HG02840 (cell line): ENCODE measurements around the gene NEDD4.
"Not testable (repeated sequence)": the region's sequence is repeated elsewhere in the genome, so short reads cannot be mapped to it uniquely, and the experiment has no call there.

Source experiments
- ATAC-seq: cut with Tn5 transposase; IDR thresholded peaks from one replicate; pipeline ENCODE4 v1.9.1; 2021; ENCODE audit warnings: mild to moderate bottlenecking, moderate library complexity, moderate number of reproducible peaks; ENCODE audit not compliant: unreplicated experiment, low FRiP score

NEDD4 gene

DNA sequence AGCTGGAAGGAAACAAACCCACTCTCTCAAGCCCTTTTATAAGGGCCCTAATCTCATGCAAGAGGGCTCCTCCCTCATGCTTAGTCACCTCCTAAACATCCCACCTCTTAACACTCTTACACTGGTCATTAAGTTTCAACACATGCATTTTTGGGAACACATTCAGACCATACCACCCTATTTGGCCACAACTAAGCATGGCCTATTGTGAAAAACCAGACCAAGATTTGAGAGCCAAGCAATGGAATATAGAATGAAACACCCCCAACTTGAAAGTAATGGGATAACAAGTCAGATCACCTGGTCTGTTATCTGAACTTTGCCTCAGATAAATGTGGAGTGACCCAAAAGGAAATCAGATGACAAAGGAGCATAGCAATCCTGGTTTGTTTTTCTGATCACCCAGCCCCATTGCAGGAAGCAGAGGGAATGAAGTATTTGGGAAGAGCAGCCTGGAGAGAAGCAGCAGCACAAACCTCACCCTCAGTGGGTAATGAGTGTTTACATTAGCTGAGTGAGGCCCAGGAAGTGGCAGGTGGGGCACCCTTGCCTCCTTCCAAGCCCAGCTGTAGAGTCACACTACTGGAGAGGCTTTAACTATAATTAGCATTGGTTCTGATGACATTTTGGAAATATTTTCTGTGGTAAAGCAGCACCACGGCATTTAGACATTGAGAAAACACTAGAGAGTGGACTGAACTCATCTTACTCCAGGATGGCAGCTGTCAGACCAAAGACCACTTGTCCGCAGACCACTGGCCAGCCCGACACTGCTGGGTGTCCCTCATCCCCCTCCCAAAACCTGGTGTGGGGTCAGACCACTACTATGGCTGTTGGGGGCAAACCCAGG, 201.6 kb downstream of the NEDD4 start:
- ATAC-seq: no peak

DNA sequence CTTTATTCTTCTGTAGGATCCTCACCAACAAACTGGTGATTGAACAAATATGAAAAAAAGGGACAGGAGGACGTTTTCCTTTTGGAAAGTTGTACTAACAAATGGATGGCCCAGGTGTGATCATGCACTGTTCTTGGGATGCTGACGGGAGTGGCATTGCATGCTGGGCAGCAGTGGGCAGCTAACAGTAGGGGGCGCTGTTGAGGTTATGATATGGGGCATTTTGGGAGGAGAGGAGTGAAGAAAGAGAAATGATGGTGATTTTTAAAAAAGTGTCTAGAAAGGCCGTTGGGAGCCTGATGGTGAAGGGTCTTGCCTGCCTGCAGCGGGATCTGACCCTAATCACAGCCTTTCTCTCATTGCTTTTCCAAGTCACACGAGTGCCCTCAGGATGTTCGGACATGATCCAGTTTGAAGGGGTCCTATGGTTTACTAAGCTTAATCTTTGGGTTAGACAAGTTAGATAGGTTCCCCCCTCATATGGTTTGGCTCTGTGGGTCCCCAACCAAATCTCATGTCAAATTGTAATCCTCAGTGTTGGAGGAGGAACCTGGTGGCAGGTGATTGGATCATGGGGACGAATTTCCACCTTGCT, 204.2 kb downstream of the NEDD4 start:
- ATAC-seq: no peak

DNA sequence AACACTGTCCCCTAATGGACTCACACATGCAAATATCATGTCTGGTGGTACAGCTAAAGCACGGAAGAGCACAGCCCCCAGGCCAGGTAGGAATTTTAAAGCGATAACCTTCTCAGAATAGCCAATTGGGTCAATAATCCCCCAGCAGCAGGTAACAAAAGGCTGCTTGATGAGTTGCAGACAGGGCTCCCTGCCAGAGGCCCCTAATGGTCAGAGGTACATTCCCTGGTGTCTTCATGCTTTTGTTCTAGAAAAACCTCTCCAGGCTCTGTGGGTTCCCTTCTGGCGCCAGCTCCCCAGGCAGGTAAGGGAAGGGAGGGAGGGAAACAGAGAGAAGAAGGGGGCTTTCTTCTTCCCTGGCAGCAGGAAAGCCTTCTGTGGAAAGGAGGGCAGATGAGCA, 207.1 kb downstream of the NEDD4 start:
- no peak for ATAC-seq

DNA sequence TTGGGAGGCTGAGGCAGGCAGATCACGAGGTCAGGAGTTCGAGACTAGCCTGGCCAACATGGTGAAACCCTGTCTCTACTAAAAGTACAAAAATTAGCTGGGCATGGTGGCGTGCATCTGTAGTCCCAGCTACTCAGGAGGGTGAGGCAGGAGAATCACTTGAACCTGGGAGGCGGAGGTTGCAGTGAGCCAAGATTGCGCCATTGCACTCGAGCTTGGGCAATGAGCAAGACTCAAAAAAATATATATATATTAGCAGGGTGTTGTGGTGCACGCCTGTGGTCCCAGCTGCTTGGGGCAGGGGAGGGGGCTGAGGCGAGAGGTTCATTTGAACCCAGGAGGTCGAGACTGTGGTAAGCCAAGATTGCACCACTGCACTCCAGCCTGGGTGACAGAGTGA, 207.8 kb downstream of the NEDD4 start:
- ATAC-seq: not testable (repeated sequence)

DNA sequence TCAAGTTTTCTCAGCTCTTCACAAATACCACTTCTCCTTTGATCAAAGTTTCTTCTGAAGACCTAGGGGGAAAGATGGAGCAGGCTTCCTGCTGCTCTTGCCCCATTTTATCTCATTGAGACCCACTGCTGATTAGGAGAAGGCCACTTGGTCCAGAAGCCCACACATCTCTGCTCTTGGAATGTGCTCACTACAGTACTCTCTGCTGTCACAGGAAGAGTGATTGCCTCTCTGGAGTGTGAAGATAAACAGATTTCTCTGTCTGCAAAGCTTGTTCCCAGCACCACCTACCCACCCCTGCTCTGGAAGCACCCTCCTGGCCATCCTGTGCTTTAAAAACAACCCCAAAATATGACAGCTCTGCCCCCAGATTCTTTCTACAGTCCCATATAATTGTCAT, 209.1 kb downstream of the NEDD4 start:
- no peak for ATAC-seq

DNA sequence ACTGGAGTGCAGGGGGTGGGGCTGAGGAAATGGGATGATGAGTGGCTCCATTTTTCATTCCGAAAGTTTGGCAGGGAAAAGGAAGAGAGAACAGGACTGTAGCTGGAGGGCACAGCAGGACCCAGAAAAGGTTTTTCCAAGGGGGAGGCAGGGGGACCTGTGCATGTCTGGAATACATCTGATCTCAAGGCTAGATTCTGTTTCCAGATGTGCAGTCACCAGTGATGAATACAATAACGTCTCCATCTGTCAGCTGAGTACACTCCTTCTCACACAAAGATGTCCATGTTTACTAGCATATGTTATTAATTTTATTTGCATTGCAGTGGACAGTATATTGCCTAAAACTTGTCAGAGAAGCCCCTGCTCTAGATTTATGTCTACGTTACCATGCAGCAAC, 210.5 kb downstream of the NEDD4 start:
- no peak for ATAC-seq

DNA sequence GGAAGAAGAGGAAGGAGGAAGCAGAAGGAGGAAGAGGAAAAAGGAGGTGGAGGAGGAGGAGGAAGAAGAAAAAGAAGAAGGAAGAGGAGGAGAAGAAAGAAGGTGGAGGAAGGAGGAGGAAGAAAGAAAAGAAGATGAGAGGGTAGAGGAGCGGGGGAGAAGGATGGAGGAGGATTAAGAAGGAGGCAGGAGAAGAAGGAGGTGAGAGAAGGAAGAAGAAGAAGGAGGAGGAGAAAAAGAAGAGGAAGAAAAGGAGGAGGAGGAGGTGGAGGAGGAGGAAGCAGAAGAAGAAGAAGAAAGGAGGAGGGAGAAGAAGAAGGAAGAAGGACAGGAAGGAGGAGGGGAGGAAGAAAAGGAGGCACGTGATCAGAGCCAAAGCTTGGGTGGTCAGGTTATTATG, 213.1 kb downstream of the NEDD4 start:
- ATAC-seq: no peak

DNA sequence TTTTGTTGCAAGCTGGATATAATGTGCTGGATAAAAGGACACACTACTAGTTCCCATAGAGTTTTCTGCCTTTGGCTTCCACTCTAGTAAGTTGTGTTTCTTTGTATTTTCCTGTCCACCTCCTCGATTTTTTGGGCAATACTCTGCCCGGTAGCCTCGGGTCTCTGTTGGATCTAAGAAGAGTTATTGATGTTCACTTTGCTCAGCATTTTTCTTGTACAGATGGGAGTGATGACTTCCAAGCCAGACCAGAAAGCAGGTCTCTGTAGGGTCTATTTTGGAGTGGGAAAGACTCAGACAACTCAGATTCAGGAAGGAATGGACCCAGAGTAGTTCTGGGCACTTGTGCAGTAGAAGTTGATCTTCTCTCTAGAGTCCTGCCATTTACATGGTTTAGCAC, 214.5 kb downstream of the NEDD4 start:
- no peak for ATAC-seq
